MM.1S (cell line): ENCODE data around the gene ZCCHC3.

Experiments
- DNase-seq: peaks from one replicate; pipeline ENCODE4 v3.0.0-alpha.2; 2015
- H2AFZ ChIP-seq: fragments of 300-600 bp; sonication (generic); 2 replicates; pipeline ENCODE4 v1.6.0; 2016; ENCODE audit warnings: antibody characterized with exemption, low read length
- H3F3A ChIP-seq: fragments of 300-600 bp; sonication (generic); 2 replicates; pipeline ENCODE4 v1.6.1; 2016; ENCODE audit warnings: mild to moderate bottlenecking, antibody characterized with exemption, low read length, moderate library complexity, mixed read lengths; ENCODE audit not compliant: insufficient read depth
- H3K27ac ChIP-seq: fragments of 300-600 bp; sonication (generic); 2 replicates; pipeline ENCODE4 v1.5.1; 2016; ENCODE audit warnings: mild to moderate bottlenecking, low read length
- H3K27me3 ChIP-seq: fragments of 300-600 bp; sonication (generic); replicated peaks from 2 replicates; pipeline ENCODE4 v1.6.0; 2016; ENCODE audit warnings: low read length; ENCODE audit not compliant: insufficient read depth
- H3K36me3 ChIP-seq: fragments of 300-600 bp; sonication (generic); replicated peaks from 2 replicates; pipeline ENCODE4 v1.6.1; 2016; ENCODE audit warnings: mild to moderate bottlenecking, low read length, mixed read lengths; ENCODE audit not compliant: insufficient read depth
- H3K4me1 ChIP-seq: fragments of 300-600 bp; sonication (generic); 2 replicates; pipeline ENCODE4 v1.6.1; 2016; ENCODE audit warnings: low read length, mixed read lengths
- H3K4me2 ChIP-seq: fragments of 300-600 bp; sonication (generic); 2 replicates; pipeline ENCODE4 v1.6.0; 2016; ENCODE audit warnings: low read depth, low read length
- H3K4me3 ChIP-seq: fragments of 300-600 bp; sonication (generic); 2 replicates; pipeline ENCODE4 v1.5.1; 2016; ENCODE audit warnings: low read length, mixed read lengths
- H3K79me2 ChIP-seq: fragments of 300-600 bp; sonication (generic); 2 replicates; pipeline ENCODE4 v1.6.1; 2016; ENCODE audit warnings: mixed run types, low read length, mixed read lengths
- H3K9ac ChIP-seq: fragments of 300-600 bp; sonication (generic); 2 replicates; pipeline ENCODE4 v1.6.1; 2016; ENCODE audit warnings: low read length, mixed read lengths
- H3K9me2 ChIP-seq: fragments of 300-600 bp; sonication (generic); replicated peaks from 2 replicates; pipeline ENCODE4 v1.6.1; 2016; ENCODE audit warnings: mild to moderate bottlenecking, low read length, mixed read lengths; ENCODE audit not compliant: insufficient read depth
- H3K9me3 ChIP-seq: fragments of 300-600 bp; sonication (generic); replicated peaks from 2 replicates; pipeline ENCODE4 v1.6.1; 2016; ENCODE audit warnings: mild to moderate bottlenecking, low read length, mixed read lengths; ENCODE audit not compliant: insufficient read depth
- H4K20me1 ChIP-seq: fragments of 300-600 bp; sonication (generic); 2 replicates; pipeline ENCODE4 v1.6.1; 2016; ENCODE audit warnings: mild to moderate bottlenecking, low read length, moderate library complexity, mixed read lengths; ENCODE audit not compliant: insufficient read depth
- EZH2 ChIP-seq: fragments of 300-600 bp; sonication (generic); optimal IDR thresholded peaks from 2 replicates; pipeline ENCODE3; 2017; ENCODE audit warnings: low read depth, mild to moderate bottlenecking, antibody characterized with exemption, low read length, mixed read lengths
- EZH2phosphoT487 ChIP-seq: fragments of 300-600 bp; sonication (generic); IDR thresholded peaks from 2 replicates; pipeline ENCODE4 v1.6.1; 2018; ENCODE audit warnings: antibody characterized with exemption, low read length
- TF ChIP-seq, protein P1 (sequence below): fragments of 300-600 bp; sonication (generic); IDR thresholded peaks from 2 replicates; pipeline ENCODE4 v1.5.1; 2016; ENCODE audit warnings: antibody characterized with exemption, low read length, mixed read lengths

ZCCHC3 gene

DNA sequence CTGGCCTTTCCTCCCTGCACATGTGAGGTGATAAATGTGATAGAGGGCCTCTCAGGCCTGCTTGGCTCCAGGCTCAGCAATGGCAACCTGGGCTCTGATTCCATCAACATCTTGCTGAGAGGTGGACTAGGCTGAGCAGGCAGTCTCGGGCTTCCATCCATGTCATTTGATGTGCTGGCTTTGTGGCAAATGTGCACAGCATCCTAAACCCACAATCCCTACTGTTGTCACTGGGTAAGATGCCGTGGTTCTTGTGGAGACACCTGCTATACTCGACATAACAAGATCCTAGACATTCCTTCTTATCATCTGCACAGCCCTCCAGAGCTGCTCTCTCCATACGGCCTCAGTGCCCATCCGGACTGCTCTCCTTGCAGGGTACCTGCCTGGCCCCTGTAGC, 2.8 kb upstream of the ZCCHC3 start:
- Histone ChIP-seq H3K27me3 (no peaks in the 10 kb centered on the region), H3K4me3 (no peak overlapping the region), H3K9me3 (no peaks in the 10 kb centered on the region), H3K36me3 (no peaks in the 10 kb centered on the region), H3F3A (peaks cover 13% of the 10 kb centered on the region; the same call in 1 of the 2 replicates), H2AFZ (no peak overlapping the region), H3K4me2 (no peak overlapping the region), H4K20me1 (peaks cover under 1% of the 10 kb centered on the region), H3K79me2 (peaks cover 27% of the 10 kb centered on the region), H3K27ac (no peak overlapping the region), H3K9ac (no peak overlapping the region), H3K9me2 (no peaks in the 10 kb centered on the region), H3K4me1 (peaks cover 21% of the 10 kb centered on the region)
- TF ChIP-seq EZH2phosphoT487 (no peak), EZH2 (no peak)
- TF ChIP-seq, protein P1, sequence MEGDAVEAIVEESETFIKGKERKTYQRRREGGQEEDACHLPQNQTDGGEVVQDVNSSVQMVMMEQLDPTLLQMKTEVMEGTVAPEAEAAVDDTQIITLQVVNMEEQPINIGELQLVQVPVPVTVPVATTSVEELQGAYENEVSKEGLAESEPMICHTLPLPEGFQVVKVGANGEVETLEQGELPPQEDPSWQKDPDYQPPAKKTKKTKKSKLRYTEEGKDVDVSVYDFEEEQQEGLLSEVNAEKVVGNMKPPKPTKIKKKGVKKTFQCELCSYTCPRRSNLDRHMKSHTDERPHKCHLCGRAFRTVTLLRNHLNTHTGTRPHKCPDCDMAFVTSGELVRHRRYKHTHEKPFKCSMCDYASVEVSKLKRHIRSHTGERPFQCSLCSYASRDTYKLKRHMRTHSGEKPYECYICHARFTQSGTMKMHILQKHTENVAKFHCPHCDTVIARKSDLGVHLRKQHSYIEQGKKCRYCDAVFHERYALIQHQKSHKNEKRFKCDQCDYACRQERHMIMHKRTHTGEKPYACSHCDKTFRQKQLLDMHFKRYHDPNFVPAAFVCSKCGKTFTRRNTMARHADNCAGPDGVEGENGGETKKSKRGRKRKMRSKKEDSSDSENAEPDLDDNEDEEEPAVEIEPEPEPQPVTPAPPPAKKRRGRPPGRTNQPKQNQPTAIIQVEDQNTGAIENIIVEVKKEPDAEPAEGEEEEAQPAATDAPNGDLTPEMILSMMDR = no peak
- DNase-seq = no peak

DNA sequence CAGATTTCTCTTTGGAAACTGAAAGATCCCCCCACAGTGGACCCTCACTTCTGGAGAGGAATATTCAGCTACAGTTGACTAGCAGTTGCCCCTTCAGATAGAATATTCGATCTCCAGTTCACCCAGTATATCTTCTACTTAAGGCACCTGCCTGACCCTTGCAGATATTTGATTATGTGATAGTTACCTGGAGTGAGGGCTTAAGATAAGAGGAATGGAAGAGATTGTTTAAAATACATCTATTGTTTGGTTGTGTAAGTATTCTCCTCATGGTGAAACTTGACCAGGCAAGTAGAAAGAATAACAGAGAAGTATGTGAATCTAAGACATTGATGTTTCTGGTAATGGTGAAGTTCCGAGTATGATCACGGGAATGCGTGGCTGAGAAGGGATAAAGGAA, 1.6 kb upstream of the ZCCHC3 start:
- H2AFZ ChIP-seq = no peak overlapping the region
- H3K9me3 ChIP-seq = no peaks in the 10 kb centered on the region

DNA sequence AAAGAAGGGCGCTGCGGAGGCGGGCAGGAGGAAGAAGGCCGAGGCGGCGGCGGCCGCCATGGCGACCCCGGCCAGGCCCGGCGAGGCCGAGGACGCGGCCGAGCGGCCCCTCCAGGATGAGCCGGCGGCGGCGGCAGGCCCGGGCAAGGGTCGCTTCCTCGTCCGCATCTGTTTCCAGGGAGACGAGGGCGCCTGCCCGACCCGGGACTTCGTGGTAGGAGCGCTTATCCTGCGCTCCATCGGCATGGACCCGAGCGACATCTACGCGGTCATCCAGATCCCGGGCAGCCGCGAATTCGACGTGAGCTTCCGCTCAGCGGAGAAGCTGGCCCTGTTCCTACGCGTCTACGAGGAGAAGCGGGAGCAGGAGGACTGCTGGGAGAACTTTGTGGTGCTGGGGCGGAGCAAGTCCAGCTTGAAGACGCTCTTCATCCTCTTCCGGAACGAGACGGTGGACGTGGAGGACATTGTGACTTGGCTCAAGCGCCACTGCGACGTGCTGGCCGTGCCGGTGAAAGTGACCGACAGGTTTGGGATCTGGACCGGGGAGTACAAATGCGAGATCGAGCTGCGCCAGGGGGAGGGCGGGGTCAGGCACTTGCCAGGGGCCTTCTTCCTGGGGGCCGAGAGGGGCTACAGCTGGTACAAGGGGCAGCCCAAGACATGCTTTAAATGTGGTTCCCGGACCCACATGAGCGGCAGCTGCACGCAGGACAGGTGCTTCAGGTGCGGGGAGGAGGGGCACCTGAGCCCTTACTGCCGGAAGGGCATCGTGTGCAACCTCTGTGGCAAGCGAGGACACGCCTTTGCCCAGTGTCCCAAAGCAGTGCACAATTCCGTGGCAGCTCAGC, 780 bp downstream of the ZCCHC3 start:
- Histone ChIP-seq H2AFZ (peak overlapping the region; percentile 54), H3K4me1 (peaks cover 36% of the 10 kb centered on the region), H3K9me3 (no peaks in the 10 kb centered on the region), H3K36me3 (no peaks in the 10 kb centered on the region), H3F3A (peaks cover 13% of the 10 kb centered on the region), H3K9ac (peak overlapping the region; percentile 91), H4K20me1 (peaks cover 4% of the 10 kb centered on the region), H3K27me3 (no peaks in the 10 kb centered on the region), H3K79me2 (peaks cover 40% of the 10 kb centered on the region), H3K9me2 (no peaks in the 10 kb centered on the region), H3K4me3 (peak overlapping the region; percentile 89), H3K27ac (peak overlapping the region; percentile 76; the same call in 1 of the 2 replicates), H3K4me2 (peak overlapping the region; percentile 89)
- TF ChIP-seq, protein P1 = no peak
- TF ChIP-seq EZH2 = no peak
- no peak for TF ChIP-seq EZH2phosphoT487
- DNase-seq = peak; percentile 78

More for the DNA sequence above, 1.6 kb upstream of the ZCCHC3 start:
- Histone ChIP-seq H3K4me3 (no peak overlapping the region), H3K27ac (no peak overlapping the region), H3K9ac (no peak overlapping the region), H3K4me1 (peaks cover 29% of the 10 kb centered on the region), H3K36me3 (no peaks in the 10 kb centered on the region), H3K9me2 (no peaks in the 10 kb centered on the region), H3F3A (peaks cover 13% of the 10 kb centered on the region; the same call in 1 of the 2 replicates), H3K79me2 (peaks cover 37% of the 10 kb centered on the region), H3K4me2 (no peak overlapping the region), H3K27me3 (no peaks in the 10 kb centered on the region), H4K20me1 (peaks cover 4% of the 10 kb centered on the region)
- DNase-seq = no peak
- no peak for TF ChIP-seq EZH2
- no peak for TF ChIP-seq EZH2phosphoT487
- TF ChIP-seq, protein P1 = no peak
